ENCODE data around the gene ZCCHC14. TPM values are rescaled to one million over a fixed set of nuclear protein-coding genes. Genes with fewer than 3 reads are reported as not detected.

Gene ZCCHC14
- total and polyA plus RNA-seq, 2 of the 13 experiments (the other 11 are each of a cell fraction or from before 2014, with no cell fraction given) = 12.4 to 12.5 TPM

DNA sequence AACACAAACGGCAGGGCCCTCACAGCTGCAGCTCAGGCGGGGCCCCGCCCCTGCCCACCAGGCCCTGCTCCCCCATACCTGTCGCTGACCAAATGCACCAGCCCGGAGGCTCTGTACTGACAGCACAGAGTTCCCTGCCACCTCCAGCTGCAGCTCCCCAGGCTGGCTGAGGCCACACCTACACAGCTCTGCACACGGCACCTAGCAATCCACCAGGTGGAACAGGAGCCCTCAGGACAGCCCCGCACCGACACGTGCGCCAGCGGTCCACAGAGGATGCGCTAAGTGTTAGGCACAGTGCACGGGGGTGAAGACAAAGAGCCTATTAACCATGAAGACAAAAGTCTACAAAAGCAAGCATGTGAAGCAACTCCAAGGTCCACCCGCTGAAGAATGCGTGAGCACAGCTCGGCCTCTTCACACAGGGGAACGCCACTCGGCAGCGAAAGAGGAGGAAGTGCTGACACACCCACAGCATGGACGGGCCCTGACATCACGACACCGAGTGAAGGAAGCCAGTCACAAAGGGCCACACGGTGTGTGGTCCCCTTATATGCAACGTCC is 5.4 kb downstream of the ZCCHC14 start (continued):
- TF ChIP-seq, protein P1, sequence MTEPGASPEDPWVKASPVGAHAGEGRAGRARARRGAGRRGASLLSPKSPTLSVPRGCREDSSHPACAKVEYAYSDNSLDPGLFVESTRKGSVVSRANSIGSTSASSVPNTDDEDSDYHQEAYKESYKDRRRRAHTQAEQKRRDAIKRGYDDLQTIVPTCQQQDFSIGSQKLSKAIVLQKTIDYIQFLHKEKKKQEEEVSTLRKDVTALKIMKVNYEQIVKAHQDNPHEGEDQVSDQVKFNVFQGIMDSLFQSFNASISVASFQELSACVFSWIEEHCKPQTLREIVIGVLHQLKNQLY (CRISPR knock-in tag; IDR thresholded peaks at IDR 0.05) = peak; percentile 67
- TF ChIP-seq NFE2L2 (IDR thresholded peaks at IDR 0.05; ENCODE audit: low read length) = no peak; the same call in 1 of the 2 replicates
- 0 out of 2 replicates have a peak, but pooled peaks have one; percentile 19 for TF ChIP-seq SSRP1 (CRISPR knock-in tag; IDR thresholded peaks at IDR 0.05)
- TF ChIP-seq HOXA3 (CRISPR knock-in tag; IDR thresholded peaks at IDR 0.05) = peak; percentile 88
- TF ChIP-seq, protein P2, sequence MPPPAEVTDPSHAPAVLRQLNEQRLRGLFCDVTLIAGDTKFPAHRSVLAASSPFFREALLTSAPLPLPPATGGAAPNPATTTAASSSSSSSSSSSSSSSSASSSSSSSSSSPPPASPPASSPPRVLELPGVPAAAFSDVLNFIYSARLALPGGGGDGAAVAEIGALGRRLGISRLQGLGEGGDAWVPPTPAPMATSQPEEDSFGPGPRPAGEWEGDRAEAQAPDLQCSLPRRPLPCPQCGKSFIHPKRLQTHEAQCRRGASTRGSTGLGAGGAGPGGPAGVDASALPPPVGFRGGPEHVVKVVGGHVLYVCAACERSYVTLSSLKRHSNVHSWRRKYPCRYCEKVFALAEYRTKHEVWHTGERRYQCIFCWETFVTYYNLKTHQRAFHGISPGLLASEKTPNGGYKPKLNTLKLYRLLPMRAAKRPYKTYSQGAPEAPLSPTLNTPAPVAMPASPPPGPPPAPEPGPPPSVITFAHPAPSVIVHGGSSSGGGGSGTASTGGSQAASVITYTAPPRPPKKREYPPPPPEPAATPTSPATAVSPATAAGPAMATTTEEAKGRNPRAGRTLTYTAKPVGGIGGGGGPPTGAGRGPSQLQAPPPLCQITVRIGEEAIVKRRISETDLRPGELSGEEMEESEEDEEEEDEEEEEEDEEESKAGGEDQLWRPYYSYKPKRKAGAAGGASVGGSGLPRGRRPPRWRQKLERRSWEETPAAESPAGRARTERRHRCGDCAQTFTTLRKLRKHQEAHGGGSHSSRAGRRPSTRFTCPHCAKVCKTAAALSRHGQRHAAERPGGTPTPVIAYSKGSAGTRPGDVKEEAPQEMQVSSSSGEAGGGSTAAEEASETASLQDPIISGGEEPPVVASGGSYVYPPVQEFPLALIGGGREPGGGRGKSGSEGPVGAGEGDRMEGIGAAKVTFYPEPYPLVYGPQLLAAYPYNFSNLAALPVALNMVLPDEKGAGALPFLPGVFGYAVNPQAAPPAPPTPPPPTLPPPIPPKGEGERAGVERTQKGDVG (CRISPR knock-in tag; IDR thresholded peaks at IDR 0.05; ENCODE audit: borderline replicate concordance) = peak; percentile 93; the same call in 1 of the 2 replicates
- no peak for TF ChIP-seq SRSF4 (IDR thresholded peaks at IDR 0.05; ENCODE audit: low read depth, low read length, poor library complexity, severe bottlenecking)
- TF ChIP-seq ZSCAN21 (CRISPR knock-in tag; IDR thresholded peaks at IDR 0.05; ENCODE audit: borderline replicate concordance) = no peak; the same call in 1 of the 2 replicates
- no peak for TF ChIP-seq ZNF720 (CRISPR knock-in tag; IDR thresholded peaks at IDR 0.05)
- no peak for TF ChIP-seq MBNL3 (CRISPR knock-in tag; conservative IDR thresholded peaks at IDR 0.05)
- no peak for TF ChIP-seq NFE2 (CRISPR knock-in tag; IDR thresholded peaks at IDR 0.05)
- peak; percentile 95 for TF ChIP-seq ZSCAN29 (CRISPR knock-in tag; conservative IDR thresholded peaks at IDR 0.05)
- TF ChIP-seq, protein P3, sequence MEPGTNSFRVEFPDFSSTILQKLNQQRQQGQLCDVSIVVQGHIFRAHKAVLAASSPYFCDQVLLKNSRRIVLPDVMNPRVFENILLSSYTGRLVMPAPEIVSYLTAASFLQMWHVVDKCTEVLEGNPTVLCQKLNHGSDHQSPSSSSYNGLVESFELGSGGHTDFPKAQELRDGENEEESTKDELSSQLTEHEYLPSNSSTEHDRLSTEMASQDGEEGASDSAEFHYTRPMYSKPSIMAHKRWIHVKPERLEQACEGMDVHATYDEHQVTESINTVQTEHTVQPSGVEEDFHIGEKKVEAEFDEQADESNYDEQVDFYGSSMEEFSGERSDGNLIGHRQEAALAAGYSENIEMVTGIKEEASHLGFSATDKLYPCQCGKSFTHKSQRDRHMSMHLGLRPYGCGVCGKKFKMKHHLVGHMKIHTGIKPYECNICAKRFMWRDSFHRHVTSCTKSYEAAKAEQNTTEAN (CRISPR knock-in tag; conservative IDR thresholded peaks at IDR 0.05) = no peak; the same call in 1 of the 2 replicates
- TF ChIP-seq ARID2 (CRISPR knock-in tag; IDR thresholded peaks at IDR 0.05; ENCODE audit: borderline replicate concordance) = peak; percentile 84; the same call in 1 of the 2 replicates
- TF ChIP-seq, protein P4, sequence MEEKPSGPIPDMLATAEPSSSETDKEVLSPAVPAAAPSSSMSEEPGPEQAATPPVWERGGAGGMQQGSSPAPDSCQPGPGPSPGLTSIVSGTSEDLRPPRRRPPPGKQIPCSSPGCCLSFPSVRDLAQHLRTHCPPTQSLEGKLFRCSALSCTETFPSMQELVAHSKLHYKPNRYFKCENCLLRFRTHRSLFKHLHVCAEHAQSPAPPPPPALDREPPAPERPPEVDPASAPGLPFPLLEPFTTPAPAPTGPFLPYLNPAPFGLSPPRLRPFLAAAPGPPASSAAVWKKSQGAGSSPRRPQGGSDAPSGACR (CRISPR knock-in tag; IDR thresholded peaks at IDR 0.05) = no peak
- TF ChIP-seq, protein P5, sequence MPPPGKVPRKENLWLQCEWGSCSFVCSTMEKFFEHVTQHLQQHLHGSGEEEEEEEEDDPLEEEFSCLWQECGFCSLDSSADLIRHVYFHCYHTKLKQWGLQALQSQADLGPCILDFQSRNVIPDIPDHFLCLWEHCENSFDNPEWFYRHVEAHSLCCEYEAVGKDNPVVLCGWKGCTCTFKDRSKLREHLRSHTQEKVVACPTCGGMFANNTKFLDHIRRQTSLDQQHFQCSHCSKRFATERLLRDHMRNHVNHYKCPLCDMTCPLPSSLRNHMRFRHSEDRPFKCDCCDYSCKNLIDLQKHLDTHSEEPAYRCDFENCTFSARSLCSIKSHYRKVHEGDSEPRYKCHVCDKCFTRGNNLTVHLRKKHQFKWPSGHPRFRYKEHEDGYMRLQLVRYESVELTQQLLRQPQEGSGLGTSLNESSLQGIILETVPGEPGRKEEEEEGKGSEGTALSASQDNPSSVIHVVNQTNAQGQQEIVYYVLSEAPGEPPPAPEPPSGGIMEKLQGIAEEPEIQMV (CRISPR knock-in tag; IDR thresholded peaks at IDR 0.05; ENCODE audit: low read depth) = peak; percentile 84
- no peak for TF ChIP-seq CHD2 (IDR thresholded peaks at IDR 0.05; ENCODE audit: low read depth, low read length)
- no peak for TF ChIP-seq ZNF3 (CRISPR knock-in tag; IDR thresholded peaks at IDR 0.05)
- no peak for TF ChIP-seq PHB2 (IDR thresholded peaks at IDR 0.05; ENCODE audit: partially characterized antibody)
- TF ChIP-seq ZNF792 (CRISPR knock-in tag; IDR thresholded peaks at IDR 0.05) = peak; percentile 99
- TF ChIP-seq, protein P6, sequence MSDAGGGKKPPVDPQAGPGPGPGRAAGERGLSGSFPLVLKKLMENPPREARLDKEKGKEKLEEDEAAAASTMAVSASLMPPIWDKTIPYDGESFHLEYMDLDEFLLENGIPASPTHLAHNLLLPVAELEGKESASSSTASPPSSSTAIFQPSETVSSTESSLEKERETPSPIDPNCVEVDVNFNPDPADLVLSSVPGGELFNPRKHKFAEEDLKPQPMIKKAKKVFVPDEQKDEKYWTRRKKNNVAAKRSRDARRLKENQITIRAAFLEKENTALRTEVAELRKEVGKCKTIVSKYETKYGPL (CRISPR knock-in tag; IDR thresholded peaks at IDR 0.05) = no peak
- no peak for TF ChIP-seq PRMT3 (CRISPR knock-in tag; IDR thresholded peaks at IDR 0.05; ENCODE audit: borderline replicate concordance, low read depth)
- TF ChIP-seq GTF2F1 (IDR thresholded peaks at IDR 0.05; ENCODE audit: low read length) = no peak

All from HepG2 (cell line).